CD4-positive, alpha-beta T cell treated with Interleukin-21 for 1 hour (primary cell): Measurements from ENCODE around the gene KRT4.
"Not testable (repeated sequence)": the region's sequence is repeated elsewhere in the genome, so short reads cannot be mapped to it uniquely, and the experiment has no call there.

Source experiments
- DNase-seq: peaks from one replicate; pipeline ENCODE4 v3.0.0-alpha.2; 2020

The KRT4 gene

GRCh38 chr12:52807544-52808470, 6.1 kb downstream of the KRT4 start:
- DNase-seq, result no peak

GRCh38 chr12:52806821-52807543, 6.9 kb downstream of the KRT4 start:
- DNase-seq, result no peak

GRCh38 chr12:52806169-52806811, 7.6 kb downstream of the KRT4 start:
- DNase-seq, result no peak

- DNase-seq, result no peak
Measured at GRCh38 chr12:52805739-52806138, 8.2 kb downstream of the KRT4 start.

- DNase-seq, result no peak
Measured at GRCh38 chr12:52805000-52805399, 8.9 kb downstream of the KRT4 start.

- no peak for DNase-seq
Measured at GRCh38 chr12:52802442-52802841, 11.5 kb downstream of the KRT4 start.

GRCh38 chr12:52801773-52802172, 12.1 kb downstream of the KRT4 start:
- no peak for DNase-seq

GRCh38 chr12:52800259-52800917, 13.5 kb downstream of the KRT4 start:
- no peak for DNase-seq

- no peak for DNase-seq
Measured at GRCh38 chr12:52799505-52800211, 14.3 kb downstream of the KRT4 start.

GRCh38 chr12:52798671-52799504, 15.0 kb downstream of the KRT4 start:
- DNase-seq, result no peak

GRCh38 chr12:52798003-52798670, 15.8 kb downstream of the KRT4 start:
- no peak for DNase-seq

- DNase-seq, result no peak
Measured at GRCh38 chr12:52797529-52797894, 16.4 kb downstream of the KRT4 start.

- no peak for DNase-seq
Measured at GRCh38 chr12:52796839-52797528, 16.9 kb downstream of the KRT4 start.

- DNase-seq, result no peak
Measured at GRCh38 chr12:52796429-52796794, 17.5 kb downstream of the KRT4 start.

- no peak for DNase-seq
Measured at GRCh38 chr12:52795694-52796428, 18.1 kb downstream of the KRT4 start, which contains the start of gene KRT3. Gene KRT3, minus strand, starts transcription at chr12:52796117. Its CDS starts 75 bp downstream, at chr12:52796042.

- not testable (repeated sequence) for DNase-seq
Measured at GRCh38 chr12:52795332-52795674, 18.6 kb downstream of the KRT4 start.

GRCh38 chr12:52794479-52795331, 19.2 kb downstream of the KRT4 start:
- DNase-seq, result no peak

GRCh38 chr12:52792185-52793029, 21.5 kb downstream of the KRT4 start:
- DNase-seq, result no peak
